Activated CD4-positive, alpha-beta T cell treated with anti-CD3 and anti-CD28 coated beads for 48 hours (primary cell): Measurements from ENCODE around the gene EFHC1.

ENCODE experiments used
- DNase-seq: peaks from one replicate; pipeline ENCODE4 v3.0.0-alpha.2; 2020

The EFHC1 gene

GRCh38 chr6:52543262-52543661 lies 123.1 kb downstream of the EFHC1 start:
- no peak for DNase-seq

DNA sequence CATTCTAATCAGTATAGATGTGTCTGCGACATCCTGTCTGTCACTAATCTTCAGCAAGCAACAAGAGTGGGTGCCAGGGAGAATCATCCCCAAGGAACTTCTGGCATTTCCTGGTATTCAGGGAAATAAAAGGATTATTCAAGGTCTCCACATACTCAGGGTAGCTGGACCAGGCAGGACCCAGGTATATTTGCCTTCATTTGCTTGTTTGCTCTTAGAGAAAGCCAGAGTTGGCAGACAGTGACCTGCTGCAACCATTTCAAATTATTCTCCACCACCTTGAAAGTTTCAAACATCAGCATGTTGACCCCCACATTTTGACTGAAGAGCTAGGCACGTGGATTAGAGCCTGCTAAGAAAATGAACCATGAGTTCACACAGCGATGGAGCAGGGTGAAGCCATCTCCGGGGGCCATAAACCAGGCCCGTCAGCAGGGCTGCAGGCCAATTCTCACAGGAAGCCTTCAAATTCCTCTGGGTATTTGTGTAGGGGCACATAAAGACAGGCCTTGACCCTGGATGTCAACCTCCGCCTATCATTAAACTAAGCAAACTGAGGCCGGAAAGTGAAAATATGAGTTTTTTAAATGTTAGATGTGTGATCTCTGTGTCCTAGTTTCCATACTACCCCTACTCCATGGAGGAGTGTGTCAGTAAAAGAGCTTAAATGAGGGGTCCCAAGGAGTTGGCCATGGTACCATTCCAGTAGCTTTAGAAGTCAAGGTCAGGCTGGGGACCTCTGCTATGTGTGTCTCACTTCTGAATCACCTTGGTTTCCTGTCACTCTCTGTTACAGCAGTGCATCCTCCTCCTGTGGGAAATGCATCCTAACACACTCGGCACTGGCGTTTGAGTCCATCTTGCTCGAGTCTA lies 123.8 kb downstream of the EFHC1 start:
- no peak for DNase-seq

DNA sequence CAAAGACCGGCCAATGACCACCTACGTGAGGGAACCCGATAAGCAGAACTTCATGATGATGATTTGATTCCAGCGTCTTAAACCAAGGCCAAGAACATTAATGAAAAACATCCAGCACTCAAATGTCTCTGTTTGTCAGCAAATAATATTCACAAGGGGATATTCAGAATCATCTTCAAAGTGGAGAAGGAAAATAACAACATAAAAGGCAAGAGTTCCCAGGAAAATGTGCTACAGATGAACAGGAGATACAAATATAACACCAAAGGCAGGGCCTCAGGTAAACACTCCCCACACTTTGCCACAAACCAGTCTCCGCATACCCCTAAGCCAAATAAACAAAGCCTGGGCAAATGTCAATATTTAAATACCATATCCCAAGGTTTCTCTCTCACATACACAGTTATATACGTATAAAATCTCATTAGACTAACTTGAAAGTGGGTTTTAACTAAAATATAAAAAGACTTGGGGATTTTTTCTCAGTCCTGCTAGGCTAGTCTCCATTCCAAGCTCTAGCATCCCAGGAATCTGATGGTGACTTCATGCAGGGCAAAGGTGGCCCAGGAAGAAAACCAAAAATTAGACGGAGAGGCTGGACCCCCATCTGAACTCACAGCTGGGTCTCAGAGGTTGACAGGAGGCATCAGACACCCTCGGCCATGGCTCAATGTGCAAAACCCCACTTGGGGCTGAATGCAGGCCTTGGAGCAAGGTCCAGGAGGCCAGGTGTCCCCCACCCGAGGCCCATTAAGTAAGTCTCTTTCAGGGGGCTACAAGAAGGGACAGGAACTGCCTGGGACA lies 124.7 kb downstream of the EFHC1 start:
- no peak for DNase-seq

- DNase-seq: no peak
Measured at GRCh38 chr6:52545406-52546119, 125.4 kb downstream of the EFHC1 start.

GRCh38 chr6:52546192-52546591 lies 126.0 kb downstream of the EFHC1 start:
- DNase-seq: no peak

DNA sequence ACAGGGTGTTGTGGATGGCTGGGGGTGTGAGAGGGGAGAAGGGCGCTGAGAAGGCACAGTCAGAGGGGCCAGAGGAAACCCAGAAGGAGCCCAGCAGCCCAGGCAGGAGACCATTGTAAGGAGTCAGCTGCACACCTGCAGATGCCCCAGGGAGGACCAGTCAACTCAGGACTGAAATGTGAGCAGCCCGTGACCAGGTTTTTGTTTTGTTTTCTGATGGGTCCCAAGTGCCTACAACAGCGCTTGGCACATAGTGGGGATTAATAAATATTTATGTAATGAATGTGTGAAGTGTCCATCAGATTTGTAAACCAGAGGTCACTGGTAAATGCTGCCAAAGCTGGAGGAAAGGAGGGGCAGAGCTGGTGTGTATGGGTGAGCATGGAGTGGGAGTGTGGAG lies 126.5 kb downstream of the EFHC1 start:
- DNase-seq: no peak

- DNase-seq: no peak
Measured at GRCh38 chr6:52547647-52548352, 127.7 kb downstream of the EFHC1 start.

DNA sequence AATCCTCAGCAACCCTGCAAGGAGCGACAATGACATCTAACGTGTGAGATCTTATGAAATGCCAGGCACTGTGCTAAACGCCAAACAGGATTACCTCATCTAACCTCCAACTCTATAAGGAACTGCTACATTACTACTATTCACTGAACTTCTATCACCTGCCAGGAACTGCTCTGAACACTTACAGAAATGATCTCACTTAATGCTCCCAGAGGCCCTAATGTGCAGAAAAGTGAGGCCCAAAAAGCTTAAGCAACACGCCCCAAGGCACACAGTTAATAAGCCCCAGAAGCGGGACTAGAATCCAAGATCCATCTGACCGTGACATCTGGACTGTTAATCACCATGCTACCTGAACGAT lies 128.2 kb downstream of the EFHC1 start:
- no peak for DNase-seq

GRCh38 chr6:52548999-52549398 lies 128.9 kb downstream of the EFHC1 start:
- DNase-seq: no peak

DNA sequence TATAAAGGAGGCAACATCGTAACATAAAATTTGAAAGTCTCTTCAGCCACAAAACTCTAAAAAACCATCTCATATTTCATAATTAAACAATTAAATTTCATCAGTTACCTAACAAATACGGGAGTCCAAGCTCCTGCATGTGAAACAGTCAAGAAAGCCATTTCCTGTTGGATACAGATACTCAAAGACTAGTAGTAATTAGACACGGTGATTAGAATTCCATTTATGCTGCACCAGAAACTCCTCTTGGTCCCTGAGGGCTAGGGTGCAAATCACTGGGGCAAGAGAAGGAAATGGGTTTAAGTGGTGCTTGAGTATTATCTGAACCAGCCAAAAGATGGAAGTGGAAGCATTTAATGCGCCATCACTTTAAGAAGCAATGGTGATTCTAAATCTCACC lies 129.3 kb downstream of the EFHC1 start:
- DNase-seq: no peak

DNA sequence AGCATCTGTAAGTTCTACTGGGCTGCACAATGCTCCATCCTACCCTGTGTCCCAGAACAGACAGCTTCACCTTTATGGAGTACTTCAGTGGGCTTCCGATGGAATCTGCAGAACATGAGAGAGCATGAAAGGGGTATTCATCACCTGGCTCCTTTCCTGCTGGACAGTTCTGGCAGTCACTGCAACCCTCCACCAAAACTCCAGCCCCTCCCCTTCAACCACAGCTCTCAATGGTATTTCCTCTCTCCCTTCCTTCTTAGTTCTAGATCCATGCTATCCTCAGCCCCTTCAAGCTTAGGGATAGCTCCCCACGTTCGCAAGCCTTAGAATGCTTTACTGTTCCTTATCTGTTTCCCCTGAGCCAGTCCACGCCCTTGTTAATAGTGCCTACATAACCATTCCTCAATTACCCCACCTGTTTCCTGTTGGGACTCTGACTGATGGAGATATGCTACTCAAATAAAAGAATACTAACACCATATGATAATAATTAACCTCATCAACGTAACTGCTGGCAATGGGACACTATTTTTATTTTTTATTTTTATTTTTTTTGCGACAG lies 130.0 kb downstream of the EFHC1 start:
- no peak for DNase-seq

- DNase-seq: no peak
Measured at GRCh38 chr6:52550870-52551269, 130.7 kb downstream of the EFHC1 start.

GRCh38 chr6:52551483-52552277 lies 131.5 kb downstream of the EFHC1 start:
- no peak for DNase-seq

DNA sequence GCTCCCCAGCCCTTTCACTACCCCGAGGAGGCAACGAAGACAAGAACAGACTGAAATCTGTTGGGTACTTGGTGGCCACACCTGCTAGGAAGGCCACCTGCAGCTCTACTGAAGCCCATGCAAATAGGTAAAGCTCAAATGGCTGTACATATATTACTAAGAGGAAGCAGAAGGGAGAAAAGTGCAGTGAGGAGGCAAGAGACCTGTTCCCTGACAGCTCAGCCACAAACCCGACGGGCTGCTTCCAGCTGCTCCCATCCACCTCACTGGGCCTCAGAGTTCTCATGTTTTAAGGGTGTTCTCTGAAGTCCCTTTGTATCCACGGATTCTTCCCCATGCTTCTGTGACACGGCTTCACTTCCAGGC lies 132.1 kb downstream of the EFHC1 start:
- DNase-seq: no peak

DNA sequence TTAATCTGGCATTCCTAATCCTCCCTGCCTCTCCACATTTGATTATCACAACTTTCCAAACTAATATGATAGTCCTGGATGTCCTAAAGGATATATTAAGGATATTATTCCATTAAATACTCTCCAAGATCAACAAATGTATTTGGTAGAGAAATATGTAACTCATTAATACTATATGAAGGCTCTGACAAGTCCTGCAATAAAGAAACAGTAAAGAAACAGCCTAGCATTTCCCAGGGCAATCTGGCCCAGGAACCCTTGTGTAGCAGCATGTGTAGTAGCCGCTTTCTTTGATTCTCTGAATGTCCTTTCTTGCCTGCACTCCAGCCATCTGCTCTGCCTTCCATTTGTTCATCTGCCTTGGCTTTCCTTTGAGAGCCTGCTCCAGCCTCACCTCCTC lies 133.0 kb downstream of the EFHC1 start:
- DNase-seq: no peak

DNA sequence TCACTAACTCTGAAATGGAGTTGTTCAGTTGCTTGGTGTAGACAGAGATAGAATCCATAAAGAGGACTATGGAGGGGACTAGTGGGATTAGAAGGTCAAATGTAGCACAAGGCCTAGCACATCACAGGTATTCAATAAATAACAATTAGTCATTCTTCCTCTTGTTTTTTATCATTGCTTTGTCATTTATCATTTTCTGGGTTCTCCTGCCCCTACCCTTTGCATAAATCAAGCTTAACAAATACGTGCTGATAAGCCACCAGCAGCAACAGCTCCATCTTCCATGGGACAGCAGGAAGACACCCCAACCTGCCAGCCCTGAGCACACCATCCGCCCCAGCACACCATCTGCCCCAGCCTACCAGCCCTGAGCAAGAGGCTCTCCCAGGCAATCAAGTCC lies 133.6 kb downstream of the EFHC1 start:
- DNase-seq: no peak

- no peak for DNase-seq
Measured at GRCh38 chr6:52554684-52555280, 134.6 kb downstream of the EFHC1 start.

DNA sequence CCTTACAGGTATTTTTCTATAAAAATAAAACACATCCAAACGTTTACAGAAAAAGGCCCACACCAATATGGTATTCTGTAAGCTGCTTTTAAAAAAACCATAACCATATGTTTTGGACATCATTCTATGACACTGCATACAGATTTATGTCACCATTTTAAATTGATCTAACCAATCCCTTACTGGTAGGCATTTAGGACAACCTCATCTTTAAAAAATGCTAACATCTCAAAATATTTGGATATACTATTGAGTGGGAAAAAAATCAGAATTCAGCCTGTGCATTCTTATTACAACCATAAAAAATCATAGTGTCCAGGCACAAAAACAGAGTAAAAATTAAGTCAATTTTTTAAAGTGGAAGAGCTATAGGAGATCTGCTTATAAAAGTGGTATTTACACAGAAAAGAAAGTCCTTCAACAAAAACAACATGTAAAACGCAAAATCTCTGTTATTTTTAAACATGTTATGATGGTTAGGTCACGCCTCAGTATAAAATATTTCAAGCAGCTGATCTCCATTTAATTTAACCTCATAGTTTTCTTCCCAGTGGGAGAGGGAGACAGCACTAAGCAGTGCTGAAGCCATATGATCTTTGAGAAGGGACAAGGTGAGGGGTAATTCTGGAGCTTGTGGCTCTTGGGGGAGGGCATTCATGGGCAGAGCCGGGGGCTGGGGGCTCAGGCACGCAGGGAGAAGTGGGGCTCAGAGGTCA lies 135.5 kb downstream of the EFHC1 start:
- no peak for DNase-seq

- DNase-seq: no peak
Measured at GRCh38 chr6:52557389-52558265, 137.5 kb downstream of the EFHC1 start.
